Fibroblast of skin of left quadriceps (primary cell): ENCODE measurements around the gene GPANK1.

ENCODE experiments used
- DNase-seq, 2 experiments: peaks; one replicate each; pipeline ENCODE4 v3.0.0-alpha.2; 2013; ENCODE audit warnings: low read depth in 2 of 2

GPANK1 gene

GRCh38 chr6:31619805-31620585 is 44.8 kb downstream of the GPANK1 start:
- peak; percentile 94 to 100 for DNase-seq

DNA sequence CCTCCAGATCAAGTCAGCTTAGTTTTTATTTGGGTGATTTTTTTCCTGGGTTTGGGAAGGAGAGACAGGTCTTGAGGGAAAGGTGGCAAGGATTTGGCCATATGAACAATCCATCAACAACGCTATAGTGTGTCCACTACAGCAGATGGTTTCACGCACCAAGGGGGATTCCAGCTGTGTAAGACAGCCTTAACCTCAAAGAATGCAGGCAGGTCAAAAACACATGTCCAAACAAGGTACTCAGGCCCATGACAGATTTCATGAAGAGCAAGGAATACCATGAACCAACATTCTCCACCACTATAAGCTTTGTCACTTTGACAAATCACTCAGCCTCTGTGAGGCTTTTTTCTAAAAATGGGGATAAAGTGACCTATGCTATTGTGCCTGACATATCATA is 47.8 kb downstream of the GPANK1 start:
- DNase-seq, result no peak

DNA sequence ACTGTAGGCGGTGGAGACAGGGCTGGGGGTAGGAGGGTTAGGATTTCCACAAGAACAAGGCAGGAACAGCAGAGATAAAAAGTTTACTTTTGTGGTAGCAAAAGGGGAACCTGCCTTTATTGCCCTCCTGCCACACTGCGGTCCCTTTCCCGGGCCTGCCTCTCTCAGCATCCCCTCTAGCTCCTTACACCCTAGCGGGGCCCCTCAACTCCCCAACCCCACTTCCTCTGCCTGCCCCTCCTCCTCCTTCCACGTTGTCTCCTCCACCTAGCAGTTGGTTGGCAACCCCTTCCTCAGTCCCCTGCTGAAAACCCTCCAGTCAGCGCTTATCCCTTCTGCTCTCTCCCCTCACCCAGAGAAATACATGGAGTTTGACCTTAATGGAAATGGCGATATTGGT is 49.0 kb downstream of the GPANK1 start:
- DNase-seq, result no peak

GRCh38 chr6:31614684-31615578 is 49.9 kb downstream of the GPANK1 start, which contains the start of gene AIF1:
Gene AIF1 (plus strand): TSS chr6:31615234. CDS start chr6:31615330, 96 bp downstream.
- DNase-seq, result no peak

- no peak for DNase-seq
These were observed 50.6 kb downstream of the GPANK1 start for GRCh38 chr6:31614075-31614619.
